ENCODE measurements around the gene FAM43B. TPM values are rescaled to one million over a fixed set of nuclear protein-coding genes. Genes with fewer than 3 reads are reported as not detected.

Gene FAM43B
- total and polyA plus RNA-seq, 10 of the 15 experiments (the other 5 are each of a cell fraction or from before 2014, with no cell fraction given): not detected

DNA sequence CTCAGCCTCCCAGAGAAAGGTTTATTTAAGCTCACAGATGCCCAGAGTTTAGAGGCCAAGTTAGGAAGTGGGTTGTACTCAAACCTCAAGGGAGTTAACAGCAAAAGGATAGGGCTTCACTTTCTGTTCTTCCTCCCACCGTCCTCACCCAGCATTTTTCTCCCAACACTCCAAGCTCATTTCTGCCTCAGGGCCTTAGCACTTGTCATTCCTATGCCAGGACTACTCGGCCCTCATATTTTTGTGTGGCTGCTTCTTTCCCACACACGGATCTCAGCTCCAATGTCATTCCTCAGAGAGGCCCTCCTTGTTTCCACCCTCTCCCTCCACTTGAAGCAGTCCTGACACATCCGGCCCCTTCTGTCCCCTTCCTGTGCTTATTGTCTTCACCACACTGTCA lies 12.9 kb downstream of the FAM43B start:
- CTCF ChIA-PET: interaction anchor here (0.9 to 1.9 kb wide), 2 partner anchors 9 to 10 kb away, joined by 3 to 10 read pairs; no protein-coding TSS in a partner anchor
- Histone ChIP-seq H3K27ac (ENCODE audit: control insufficient read depth, insufficient read depth) (no peak overlapping the region), H3K4me2 (ENCODE audit: control insufficient read depth, insufficient read depth) (no peak overlapping the region), H3K79me2 (ENCODE audit: control insufficient read depth, insufficient read depth, low read length) (no peaks in the 10 kb centered on the region), H3K9ac (ENCODE audit: control insufficient read depth, insufficient read depth, low read length) (no peak overlapping the region), H4K20me1 (ENCODE audit: control insufficient read depth, insufficient read depth) (no peaks in the 10 kb centered on the region), H3K9me3 (replicated peaks; ENCODE audit: control insufficient read depth, insufficient read depth, low read length) (no peaks in the 10 kb centered on the region), H3K27me3 (replicated peaks in 1 of 2; ENCODE audit: control insufficient read depth in 2 of 2, insufficient read depth in 2 of 2, low read length in 1 of 2) (no peaks in the 10 kb centered on the region; a peak in 1 of 4 replicates), H2AFZ (ENCODE audit: control insufficient read depth, low read depth, low read length) (no peak overlapping the region), H3K4me1 (ENCODE audit: control insufficient read depth, insufficient read depth, low read length) (no peaks in the 10 kb centered on the region), H3K36me3 (ENCODE audit: control insufficient read depth in 2 of 2, insufficient read depth in 2 of 2, low read length in 1 of 2) (no peaks in the 10 kb centered on the region), H3K4me3 (no peak overlapping the region)
- FAIRE-seq (no peak), ATAC-seq (no peak), DNase-seq (ENCODE audit: low read depth, low spot score) (no peak)
- SMC1A ChIA-PET (ENCODE audit: uncharacterized antibody, unreplicated experiment): interaction anchor here (1.3 kb wide), 1 partner anchor 8 kb away, joined by 3 read pairs; no protein-coding TSS in a partner anchor
- in situ Hi-C loops (cut with MboI) (no loop called here), intact Hi-C loops (cut with micrococcal nuclease; ENCODE audit: unreplicated experiment) (no loop called here)
- POLR2A ChIA-PET: no interaction called here
- RAD21 ChIA-PET (ENCODE audit: unreplicated experiment): no interaction called here
- BruUV-seq (replicated peaks): no TSS peak
- 0% methylated on average over 4 of the region's 4 CpGs for WGBS (ENCODE audit: insufficient coverage, insufficient replicate concordance, low lambda C conversion rate, missing lambda C conversion rate)
- TF ChIP-seq TBL1XR1 (IDR thresholded peaks at IDR 0.05; ENCODE audit: low read depth, low read length) (no peak), CREB1 (IDR thresholded peaks at IDR 0.05; ENCODE audit: low read depth) (no peak), SUZ12 (IDR thresholded peaks at IDR 0.05; ENCODE audit: unreplicated experiment) (no peak), JUND (IDR thresholded peaks at IDR 0.05; ENCODE audit: low read depth, low read length) (no peak), IKZF1 (conservative IDR thresholded peaks at IDR 0.05) (no peak), RELA (IDR thresholded peaks at IDR 0.05; ENCODE audit: borderline replicate concordance, partially characterized antibody) (no peak), RFX5 (IDR thresholded peaks at IDR 0.05; ENCODE audit: low read depth, low read length) (no peak), PAX8 (IDR thresholded peaks at IDR 0.05) (no peak), POLR2A (IDR thresholded peaks at IDR 0.05; ENCODE audit: low read depth, low read length) (no peak), POU2F2 (IDR thresholded peaks at IDR 0.05; ENCODE audit: borderline replicate concordance, low read depth, low read length) (no peak), EED (IDR thresholded peaks at IDR 0.05; ENCODE audit: low read depth) (no peak), EGR1 (IDR thresholded peaks at IDR 0.05; ENCODE audit: borderline replicate concordance in 1 of 2, low read depth in 2 of 2, low read length in 2 of 2) (no peak), IKZF2 (IDR thresholded peaks at IDR 0.05) (no peak)
- TF ChIP-seq, protein P1, sequence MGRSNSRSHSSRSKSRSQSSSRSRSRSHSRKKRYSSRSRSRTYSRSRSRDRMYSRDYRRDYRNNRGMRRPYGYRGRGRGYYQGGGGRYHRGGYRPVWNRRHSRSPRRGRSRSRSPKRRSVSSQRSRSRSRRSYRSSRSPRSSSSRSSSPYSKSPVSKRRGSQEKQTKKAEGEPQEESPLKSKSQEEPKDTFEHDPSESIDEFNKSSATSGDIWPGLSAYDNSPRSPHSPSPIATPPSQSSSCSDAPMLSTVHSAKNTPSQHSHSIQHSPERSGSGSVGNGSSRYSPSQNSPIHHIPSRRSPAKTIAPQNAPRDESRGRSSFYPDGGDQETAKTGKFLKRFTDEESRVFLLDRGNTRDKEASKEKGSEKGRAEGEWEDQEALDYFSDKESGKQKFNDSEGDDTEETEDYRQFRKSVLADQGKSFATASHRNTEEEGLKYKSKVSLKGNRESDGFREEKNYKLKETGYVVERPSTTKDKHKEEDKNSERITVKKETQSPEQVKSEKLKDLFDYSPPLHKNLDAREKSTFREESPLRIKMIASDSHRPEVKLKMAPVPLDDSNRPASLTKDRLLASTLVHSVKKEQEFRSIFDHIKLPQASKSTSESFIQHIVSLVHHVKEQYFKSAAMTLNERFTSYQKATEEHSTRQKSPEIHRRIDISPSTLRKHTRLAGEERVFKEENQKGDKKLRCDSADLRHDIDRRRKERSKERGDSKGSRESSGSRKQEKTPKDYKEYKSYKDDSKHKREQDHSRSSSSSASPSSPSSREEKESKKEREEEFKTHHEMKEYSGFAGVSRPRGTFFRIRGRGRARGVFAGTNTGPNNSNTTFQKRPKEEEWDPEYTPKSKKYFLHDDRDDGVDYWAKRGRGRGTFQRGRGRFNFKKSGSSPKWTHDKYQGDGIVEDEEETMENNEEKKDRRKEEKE (IDR thresholded peaks at IDR 0.05): no peak
- TF ChIP-seq, protein P2, sequence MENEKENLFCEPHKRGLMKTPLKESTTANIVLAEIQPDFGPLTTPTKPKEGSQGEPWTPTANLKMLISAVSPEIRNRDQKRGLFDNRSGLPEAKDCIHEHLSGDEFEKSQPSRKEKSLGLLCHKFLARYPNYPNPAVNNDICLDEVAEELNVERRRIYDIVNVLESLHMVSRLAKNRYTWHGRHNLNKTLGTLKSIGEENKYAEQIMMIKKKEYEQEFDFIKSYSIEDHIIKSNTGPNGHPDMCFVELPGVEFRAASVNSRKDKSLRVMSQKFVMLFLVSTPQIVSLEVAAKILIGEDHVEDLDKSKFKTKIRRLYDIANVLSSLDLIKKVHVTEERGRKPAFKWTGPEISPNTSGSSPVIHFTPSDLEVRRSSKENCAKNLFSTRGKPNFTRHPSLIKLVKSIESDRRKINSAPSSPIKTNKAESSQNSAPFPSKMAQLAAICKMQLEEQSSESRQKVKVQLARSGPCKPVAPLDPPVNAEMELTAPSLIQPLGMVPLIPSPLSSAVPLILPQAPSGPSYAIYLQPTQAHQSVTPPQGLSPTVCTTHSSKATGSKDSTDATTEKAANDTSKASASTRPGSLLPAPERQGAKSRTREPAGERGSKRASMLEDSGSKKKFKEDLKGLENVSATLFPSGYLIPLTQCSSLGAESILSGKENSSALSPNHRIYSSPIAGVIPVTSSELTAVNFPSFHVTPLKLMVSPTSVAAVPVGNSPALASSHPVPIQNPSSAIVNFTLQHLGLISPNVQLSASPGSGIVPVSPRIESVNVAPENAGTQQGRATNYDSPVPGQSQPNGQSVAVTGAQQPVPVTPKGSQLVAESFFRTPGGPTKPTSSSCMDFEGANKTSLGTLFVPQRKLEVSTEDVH (IDR thresholded peaks at IDR 0.05; ENCODE audit: low read depth, partially characterized antibody): no peak
- TF ChIP-seq, protein P3, sequence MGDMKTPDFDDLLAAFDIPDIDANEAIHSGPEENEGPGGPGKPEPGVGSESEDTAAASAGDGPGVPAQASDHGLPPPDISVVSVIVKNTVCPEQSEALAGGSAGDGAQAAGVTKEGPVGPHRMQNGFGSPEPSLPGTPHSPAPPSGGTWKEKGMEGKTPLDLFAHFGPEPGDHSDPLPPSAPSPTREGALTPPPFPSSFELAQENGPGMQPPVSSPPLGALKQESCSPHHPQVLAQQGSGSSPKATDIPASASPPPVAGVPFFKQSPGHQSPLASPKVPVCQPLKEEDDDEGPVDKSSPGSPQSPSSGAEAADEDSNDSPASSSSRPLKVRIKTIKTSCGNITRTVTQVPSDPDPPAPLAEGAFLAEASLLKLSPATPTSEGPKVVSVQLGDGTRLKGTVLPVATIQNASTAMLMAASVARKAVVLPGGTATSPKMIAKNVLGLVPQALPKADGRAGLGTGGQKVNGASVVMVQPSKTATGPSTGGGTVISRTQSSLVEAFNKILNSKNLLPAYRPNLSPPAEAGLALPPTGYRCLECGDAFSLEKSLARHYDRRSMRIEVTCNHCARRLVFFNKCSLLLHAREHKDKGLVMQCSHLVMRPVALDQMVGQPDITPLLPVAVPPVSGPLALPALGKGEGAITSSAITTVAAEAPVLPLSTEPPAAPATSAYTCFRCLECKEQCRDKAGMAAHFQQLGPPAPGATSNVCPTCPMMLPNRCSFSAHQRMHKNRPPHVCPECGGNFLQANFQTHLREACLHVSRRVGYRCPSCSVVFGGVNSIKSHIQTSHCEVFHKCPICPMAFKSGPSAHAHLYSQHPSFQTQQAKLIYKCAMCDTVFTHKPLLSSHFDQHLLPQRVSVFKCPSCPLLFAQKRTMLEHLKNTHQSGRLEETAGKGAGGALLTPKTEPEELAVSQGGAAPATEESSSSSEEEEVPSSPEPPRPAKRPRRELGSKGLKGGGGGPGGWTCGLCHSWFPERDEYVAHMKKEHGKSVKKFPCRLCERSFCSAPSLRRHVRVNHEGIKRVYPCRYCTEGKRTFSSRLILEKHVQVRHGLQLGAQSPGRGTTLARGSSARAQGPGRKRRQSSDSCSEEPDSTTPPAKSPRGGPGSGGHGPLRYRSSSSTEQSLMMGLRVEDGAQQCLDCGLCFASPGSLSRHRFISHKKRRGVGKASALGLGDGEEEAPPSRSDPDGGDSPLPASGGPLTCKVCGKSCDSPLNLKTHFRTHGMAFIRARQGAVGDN (IDR thresholded peaks at IDR 0.05): no peak

All from GM12878 (cell line).